ENCODE measurements around the gene UBE2I.

DNA sequence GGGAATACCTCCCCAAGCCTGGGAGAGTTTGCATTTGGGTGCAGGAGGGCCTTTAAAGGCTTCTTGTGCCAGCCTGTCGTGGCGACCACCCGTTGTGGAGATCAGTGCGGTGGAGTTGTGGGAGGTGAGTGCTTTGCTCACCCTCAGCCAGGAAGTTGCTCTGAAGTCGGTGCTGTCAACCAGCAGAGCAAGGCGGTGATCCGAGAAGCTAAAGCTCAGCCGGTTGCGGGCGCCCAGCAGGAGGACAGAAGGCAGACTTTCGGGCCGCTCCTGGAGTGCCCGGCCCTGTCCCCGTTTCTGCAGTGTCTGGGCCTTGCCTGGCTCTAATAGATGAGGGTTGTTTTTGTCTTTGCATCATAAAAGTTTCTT lies 1.4 kb downstream of the UBE2I start:
- TF ChIP-seq POLR2AphosphoS5 (IDR thresholded peaks at IDR 0.05; ENCODE audit: borderline replicate concordance, low read depth, low read length) (no peak), EZH2 (IDR thresholded peaks at IDR 0.05) (no peak), FOXP2 (optimal IDR thresholded peaks at IDR 0.05; ENCODE audit: control extremely low read depth, extremely low read length, insufficient read depth) (no peak)

All from SK-N-MC (cell line).